T-cell (primary cell): ENCODE measurements around the gene POU2AF1. TPM values are rescaled to one million over a fixed set of nuclear protein-coding genes. Genes with fewer than 3 reads are reported as not detected.
"Not testable (repeated sequence)": the region's sequence is repeated elsewhere in the genome, so short reads cannot be mapped to it uniquely, and the experiment has no call there.

Experiments
- ATAC-seq, 4 experiments: fragments of 200-7000 bp in 3 of 4; fragments of 150-1000 bp in 1 of 4; cut with Tn5 transposase; replicated peaks in 1 of 4; 1 replicate in 3 of 4; 2 replicates in 1 of 4; pipeline ENCODE4 v1.10.0; 2021; ENCODE audit warnings: moderate library complexity in 3 of 4, mild to moderate bottlenecking in 2 of 4, moderate number of reproducible peaks in 1 of 4
- CTCF ChIA-PET, 2 donors: fragments of 300-600 bp; sonication (Branson Sonifier 250); formaldehyde crosslinking; loops; one replicate each; lab custom pipeline; 2022; ENCODE audit warnings: antibody characterized with exemption in 2 of 2; lab: Charles Lee
- POLR2A ChIA-PET, 2 donors: fragments of 300-600 bp; sonication (Branson Sonifier 250); formaldehyde crosslinking; loops; one replicate each; lab custom pipeline; 2022; ENCODE audit warnings: antibody characterized with exemption in 2 of 2; lab: Charles Lee
- DNase-seq, 35 experiments: peaks; one replicate each; pipeline versions ENCODE4 v3.0.0 to v3.0.0-alpha.2; 2013 to 2023
- H3K27ac ChIP-seq: one replicate; pipeline ENCODE4 v1.5.1; 2013; ENCODE audit warnings: low read length
- H3K27me3 ChIP-seq, 2 experiments: replicated peaks in 1 of 2; 1 replicate in 1 of 2; 2 replicates in 1 of 2; pipeline versions ENCODE4 v1.6.1 to v1.7.0; 2013; ENCODE audit warnings: low read length in 1 of 2, mixed read lengths in 1 of 2; ENCODE audit not compliant: control insufficient read depth in 2 of 2, insufficient read depth in 2 of 2; ENCODE audit errors: extremely low read depth in 1 of 2
- H3K36me3 ChIP-seq, 2 donors: 1 replicate in 1 of 2; 2 replicates in 1 of 2; pipeline versions ENCODE4 v1.6.1 to v1.7.0; 2013; ENCODE audit warnings: low read length in 1 of 2; ENCODE audit not compliant: control insufficient read depth in 2 of 2, insufficient read depth in 1 of 2; ENCODE audit errors: extremely low read depth in 1 of 2
- H3K4me1 ChIP-seq, 2 experiments: 1 replicate in 1 of 2; 2 replicates in 1 of 2; pipeline versions ENCODE4 v1.6.1 to v1.7.0; 2013; ENCODE audit warnings: low read length in 2 of 2, mixed read lengths in 1 of 2; ENCODE audit not compliant: insufficient read depth in 2 of 2, control insufficient read depth in 1 of 2; ENCODE audit errors: extremely low read depth in 1 of 2
- H3K4me3 ChIP-seq, 2 donors: 1 replicate in 1 of 2; 2 replicates in 1 of 2; pipeline versions ENCODE4 v1.5.1 to v1.7.0; 2013; ENCODE audit warnings: mild to moderate bottlenecking in 2 of 2, low read length in 1 of 2, moderate library complexity in 1 of 2; ENCODE audit not compliant: control insufficient read depth in 1 of 2; ENCODE audit errors: extremely low read depth in 1 of 2
- H3K9me3 ChIP-seq: 2 replicates; pipeline ENCODE4 v1.7.0; 2013
- H3K27ac Mint-ChIP-seq, 2 donors: one replicate each; pipeline ENCODE4 v1.8.0; 2020 to 2021; ENCODE audit warnings: mild to moderate bottlenecking in 2 of 2, mixed read lengths in 2 of 2
- H3K27me3 Mint-ChIP-seq, 2 donors: one replicate each; pipeline ENCODE4 v1.8.0; 2021 to 2022; ENCODE audit warnings: mixed read lengths in 2 of 2
- H3K36me3 Mint-ChIP-seq: one replicate; pipeline ENCODE4 v1.8.0; 2021; ENCODE audit warnings: mixed read lengths
- H3K4me1 Mint-ChIP-seq, 3 donors: one replicate each; pipeline ENCODE4 v1.8.0; 2020 to 2022; ENCODE audit warnings: mixed read lengths in 3 of 3, mild to moderate bottlenecking in 1 of 3
- H3K4me3 Mint-ChIP-seq, 3 donors: one replicate each; pipeline ENCODE4 v1.8.0; 2020 to 2022; ENCODE audit warnings: mild to moderate bottlenecking in 3 of 3, mixed read lengths in 3 of 3, moderate library complexity in 3 of 3
- H3K9me3 Mint-ChIP-seq, 3 donors: one replicate each; pipeline ENCODE4 v1.8.0; 2020 to 2022; ENCODE audit warnings: mixed read lengths in 3 of 3
- WGBS: methylation state at CpG from one replicate; pipeline ENCODE4 v1.1.5; 2013; ENCODE audit warnings: missing lambda C conversion rate; ENCODE audit not compliant: insufficient coverage; 5-methylcytosine and 5-hydroxymethylcytosine counted together
- total RNA-seq, 35 experiments: library from RNA in 6 of 35; stranded (reverse) in 6 of 35; fragments of 120-200 nt in 1 of 35; gene quantifications; one replicate each; pipeline versions ENCODE4 v1.2.1 to v1.2.4 and lab custom pipeline; 2013 to 2026

Gene POU2AF1
- total RNA-seq, 5 donors from 2014 or later (not counting 1 experiment from before 2014, with no cell fraction given), result 3.4 to 9.3 (median 4.3) TPM

DNA sequence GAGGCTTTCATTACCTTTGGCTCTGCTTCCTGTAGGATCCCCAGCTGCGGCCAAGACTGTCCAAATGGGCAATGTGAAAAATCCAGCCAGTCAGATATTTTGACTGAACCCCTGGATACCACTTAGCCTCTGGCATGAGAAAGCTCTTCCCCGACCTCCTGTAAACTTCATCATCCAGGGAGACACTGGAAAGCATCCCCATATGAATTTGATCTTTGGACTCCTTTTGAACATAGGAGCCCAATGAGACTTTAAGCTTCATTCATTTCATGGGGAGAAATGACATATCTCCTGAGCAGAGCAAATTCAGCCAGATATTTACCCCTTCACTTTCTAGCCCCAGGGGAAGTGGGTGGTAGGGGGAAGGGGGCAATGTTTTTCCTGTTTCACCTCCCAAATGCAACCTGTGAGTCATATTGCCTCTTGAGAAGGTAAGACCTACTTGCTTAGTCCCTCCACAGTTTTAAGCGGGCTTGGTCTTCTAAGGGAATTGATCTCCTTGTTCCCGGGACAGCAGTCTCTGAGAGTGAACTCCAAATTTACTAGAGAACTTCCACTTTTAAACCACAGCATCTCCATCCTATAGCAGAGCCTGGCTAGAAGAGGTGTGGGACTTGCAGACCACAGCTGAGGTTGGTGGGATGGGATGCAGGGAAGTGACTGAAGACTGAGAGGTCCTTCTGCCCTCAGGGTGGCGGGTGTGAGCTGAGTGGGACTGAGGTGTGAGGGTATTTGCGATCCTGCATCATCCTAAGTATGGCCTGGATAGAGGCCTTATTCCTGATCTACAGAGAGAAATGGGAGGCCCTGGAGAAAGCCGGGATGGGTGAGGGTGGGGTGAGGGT is 20.3 kb upstream of the POU2AF1 start:
- peaks cover 0 to 5% (median 0%) of the 10 kb centered on the region in 3 donors for H3K9me3 Mint-ChIP-seq
- Histone ChIP-seq H3K36me3 (no peaks in the 10 kb centered on the region), H3K27ac (no peak overlapping the region), H3K27me3 (peaks cover 0 to 2% of the 10 kb centered on the region in 2 experiments), H3K9me3 (no peaks in the 10 kb centered on the region), H3K4me1 (no peaks in the 10 kb centered on the region), H3K4me3 (no peak overlapping the region)
- H3K36me3 Mint-ChIP-seq, result no peaks in the 10 kb centered on the region
- ChIA-PET CTCF (no interaction called here), POLR2A (interaction anchor here in 1 of 2 donors (0.5 kb wide), 1 partner anchor 1619 kb away, joined by 5 read pairs; no protein-coding TSS in a partner anchor)
- 93% methylated on average over 4 of the region's 7 CpGs for whole genome bisulfite sequencing
- H3K27ac Mint-ChIP-seq, result peak overlapping the region in 1 of 2 donors; percentile 58
- H3K4me3 Mint-ChIP-seq, result no peak overlapping the region
- ATAC-seq, result no peak
- H3K27me3 Mint-ChIP-seq, result peaks cover 0 to 1% of the 10 kb centered on the region in 2 donors
- H3K4me1 Mint-ChIP-seq, result peaks cover 0 to 12% (median 0%) of the 10 kb centered on the region in 3 donors
- no peak for DNase-seq

DNA sequence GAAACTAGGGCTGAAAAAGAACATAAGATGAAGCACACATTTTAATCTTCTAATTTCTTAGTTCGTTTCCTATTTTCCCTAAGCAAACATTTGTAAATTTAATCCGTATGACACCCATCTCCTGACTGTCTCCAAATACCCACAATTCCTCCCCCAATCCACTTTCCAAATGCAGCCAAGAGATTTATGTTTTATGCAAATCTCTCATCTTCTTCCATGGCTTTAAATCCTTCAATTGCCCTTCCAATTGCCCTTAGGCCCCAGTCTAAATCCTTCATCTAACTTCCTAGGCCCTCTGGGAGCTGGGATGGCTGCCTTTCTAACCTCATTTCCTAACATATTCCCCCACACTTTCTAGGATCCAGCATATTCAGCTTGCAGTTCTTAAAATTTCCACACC is 18.0 kb upstream of the POU2AF1 start:
- CTCF ChIA-PET, result no interaction called here
- H3K27me3 ChIP-seq, result peaks cover 0 to 2% of the 10 kb centered on the region in 2 experiments
- no peaks in the 10 kb centered on the region for H3K9me3 Mint-ChIP-seq
- no peak for DNase-seq
- peaks cover 0 to 1% of the 10 kb centered on the region in 2 donors for H3K27me3 Mint-ChIP-seq
- H3K36me3 Mint-ChIP-seq, result no peaks in the 10 kb centered on the region
- no peaks in the 10 kb centered on the region for H3K9me3 ChIP-seq
- no peak overlapping the region for H3K4me3 ChIP-seq
- no peak overlapping the region for H3K27ac ChIP-seq
- ATAC-seq, result no peak
- H3K27ac Mint-ChIP-seq, result no peak overlapping the region
- H3K4me3 Mint-ChIP-seq, result no peak overlapping the region
- no peaks in the 10 kb centered on the region for H3K4me1 ChIP-seq
- 83% methylated on average over 2 of the region's 2 CpGs for WGBS
- peaks cover 0 to 12% (median 0%) of the 10 kb centered on the region in 3 donors for H3K4me1 Mint-ChIP-seq
- H3K36me3 ChIP-seq, result no peaks in the 10 kb centered on the region
- POLR2A ChIA-PET, result no interaction called here

DNA sequence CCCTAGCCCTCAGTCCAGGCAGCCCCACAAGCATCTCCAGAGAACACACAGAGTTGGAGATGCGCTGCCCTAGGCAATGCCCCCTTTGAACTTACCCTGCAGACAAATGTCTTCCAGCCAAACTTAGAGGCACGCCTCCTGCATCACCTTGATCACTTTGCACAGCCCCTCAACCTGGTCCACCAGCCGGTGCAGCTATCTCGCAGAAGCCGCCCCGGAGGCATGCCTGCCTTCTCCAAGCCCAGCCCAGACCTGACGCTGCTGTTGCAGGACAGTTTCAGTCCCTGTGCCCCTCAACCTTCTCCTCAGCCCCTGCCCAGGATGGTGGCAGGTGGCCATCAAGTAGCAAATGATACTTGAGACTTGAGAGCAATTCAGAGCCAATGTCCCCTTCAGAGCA is 16.7 kb upstream of the POU2AF1 start:
- H3K4me3 ChIP-seq, result no peak overlapping the region
- DNase-seq (no peak), ATAC-seq (no peak)
- no peaks in the 10 kb centered on the region for H3K36me3 ChIP-seq
- peaks cover 0 to 2% of the 10 kb centered on the region in 2 experiments for H3K27me3 ChIP-seq
- ChIA-PET CTCF (no interaction called here), POLR2A (no interaction called here)
- Mint-ChIP-seq H3K9me3 (no peaks in the 10 kb centered on the region), H3K4me3 (no peak overlapping the region), H3K27me3 (peaks cover 0 to 1% of the 10 kb centered on the region in 2 donors), H3K4me1 (peaks cover 0 to 12% (median 0%) of the 10 kb centered on the region in 3 donors), H3K27ac (no peak overlapping the region), H3K36me3 (no peaks in the 10 kb centered on the region)
- no peaks in the 10 kb centered on the region for H3K4me1 ChIP-seq
- 97% methylated on average over 6 of the region's 7 CpGs for WGBS
- no peak overlapping the region for H3K27ac ChIP-seq
- H3K9me3 ChIP-seq, result no peaks in the 10 kb centered on the region

DNA sequence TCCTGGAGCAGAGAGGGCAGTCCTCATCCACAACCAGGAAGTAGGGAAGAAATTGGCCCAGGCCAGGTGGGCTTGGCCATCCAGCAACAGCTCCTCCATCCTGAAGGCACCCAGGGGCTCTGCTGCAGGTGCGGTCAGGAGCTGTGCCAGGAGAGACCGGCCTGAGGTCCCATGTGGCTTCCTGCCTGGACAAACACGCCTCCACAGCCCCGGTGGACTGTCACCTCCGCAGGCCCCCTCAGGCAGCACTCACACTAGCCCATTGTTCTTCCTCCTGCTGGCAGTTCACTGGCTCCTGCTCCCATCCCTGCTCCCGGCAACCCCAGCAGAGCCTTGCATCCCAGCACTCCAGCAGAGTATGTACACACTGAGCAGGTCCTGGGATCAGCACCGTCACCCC is 16.0 kb upstream of the POU2AF1 start:
- Mint-ChIP-seq H3K27me3 (peaks cover 0 to 2% of the 10 kb centered on the region in 2 donors), H3K9me3 (no peaks in the 10 kb centered on the region), H3K36me3 (no peaks in the 10 kb centered on the region), H3K27ac (no peak overlapping the region), H3K4me1 (peaks cover 0 to 12% (median 0%) of the 10 kb centered on the region in 3 donors), H3K4me3 (no peak overlapping the region)
- DNase-seq (no peak), ATAC-seq (no peak)
- no peaks in the 10 kb centered on the region for H3K4me1 ChIP-seq
- peaks cover 0 to 2% of the 10 kb centered on the region in 2 experiments for H3K27me3 ChIP-seq
- CTCF ChIA-PET, result no interaction called here
- H3K4me3 ChIP-seq, result no peak overlapping the region
- POLR2A ChIA-PET, result no interaction called here
- H3K9me3 ChIP-seq, result no peaks in the 10 kb centered on the region
- H3K36me3 ChIP-seq, result no peaks in the 10 kb centered on the region
- WGBS, result 79% methylated on average over 5 of the region's 7 CpGs
- H3K27ac ChIP-seq, result no peak overlapping the region

DNA sequence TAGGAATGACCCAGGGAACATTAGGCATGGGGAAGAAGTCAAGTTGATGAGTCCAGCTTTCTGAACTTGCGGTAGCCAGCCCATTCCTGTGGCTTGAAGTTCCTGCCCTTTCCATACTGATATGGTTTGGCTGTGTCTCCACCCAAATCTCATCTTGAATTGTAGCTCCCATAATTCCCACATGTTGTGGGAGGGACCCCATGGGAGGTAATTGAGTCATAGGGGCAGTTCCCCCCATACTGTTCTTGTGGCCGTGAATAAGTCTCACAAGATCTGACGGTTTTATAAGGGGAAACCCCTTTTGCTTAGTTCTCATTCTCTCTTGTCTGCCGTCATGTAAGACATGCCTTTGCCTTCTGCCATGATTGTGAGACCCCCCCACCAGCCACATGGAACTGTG is 15.1 kb upstream of the POU2AF1 start:
- POLR2A ChIA-PET, CTCF ChIA-PET, H3K36me3 Mint-ChIP-seq, H3K27me3 ChIP-seq, H3K4me3 ChIP-seq, ATAC-seq, H3K27ac Mint-ChIP-seq, H3K9me3 Mint-ChIP-seq, H3K4me1 ChIP-seq, H3K4me3 Mint-ChIP-seq, H3K9me3 ChIP-seq, H3K27me3 Mint-ChIP-seq, DNase-seq, H3K4me1 Mint-ChIP-seq, H3K36me3 ChIP-seq, H3K27ac ChIP-seq: not testable (repeated sequence)
- 40% methylated on average over 1 of the region's 4 CpGs for WGBS

DNA sequence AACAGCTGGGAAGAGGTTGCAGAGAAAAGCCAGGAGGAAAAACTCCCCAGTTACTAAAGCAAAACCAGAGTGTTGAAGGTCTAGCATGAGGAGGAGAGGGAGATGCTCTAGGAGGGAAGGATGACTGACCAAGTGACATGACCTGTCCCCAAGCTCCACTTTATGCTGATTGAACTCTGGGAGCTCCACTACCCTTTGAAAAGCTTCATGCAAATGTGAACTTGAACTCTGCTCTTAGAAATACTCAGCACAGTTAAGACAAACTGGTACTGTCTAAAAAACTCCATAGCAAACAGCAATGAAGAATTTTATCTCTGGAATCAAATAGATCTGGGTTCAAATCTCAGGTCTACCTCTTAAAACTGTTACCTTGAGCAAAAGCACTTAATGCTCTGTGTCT is 14.5 kb upstream of the POU2AF1 start:
- no peak overlapping the region for H3K4me3 Mint-ChIP-seq
- no peaks in the 10 kb centered on the region for H3K9me3 Mint-ChIP-seq
- H3K36me3 Mint-ChIP-seq, result no peaks in the 10 kb centered on the region
- no peak for ATAC-seq
- DNase-seq, result no peak
- Histone ChIP-seq H3K27me3 (peaks cover 0 to 2% of the 10 kb centered on the region in 2 experiments), H3K9me3 (no peaks in the 10 kb centered on the region), H3K27ac (no peak overlapping the region), H3K36me3 (no peaks in the 10 kb centered on the region), H3K4me3 (no peak overlapping the region), H3K4me1 (no peaks in the 10 kb centered on the region)
- peaks cover 0 to 6% (median 5%) of the 10 kb centered on the region in 3 donors for H3K4me1 Mint-ChIP-seq
- H3K27ac Mint-ChIP-seq, result no peak overlapping the region
- CTCF ChIA-PET, result no interaction called here
- H3K27me3 Mint-ChIP-seq, result peaks cover 3 to 4% of the 10 kb centered on the region in 2 donors
- POLR2A ChIA-PET, result no interaction called here
